Stimulated activated CD4-positive, alpha-beta T cell treated with anti-CD3 and anti-CD28 coated beads, Interleukin-1b, Interleukin-23, amount 100 ng/mL, for 24 hours (primary cell): ENCODE measurements around the gene TBX5.

ENCODE experiments used
- DNase-seq, 4 experiments: peaks; one replicate each; pipeline ENCODE4 v3.0.0-alpha.2; 2020; ENCODE audit warnings: low read depth in 4 of 4, low spot score in 1 of 4

The TBX5 gene

DNA sequence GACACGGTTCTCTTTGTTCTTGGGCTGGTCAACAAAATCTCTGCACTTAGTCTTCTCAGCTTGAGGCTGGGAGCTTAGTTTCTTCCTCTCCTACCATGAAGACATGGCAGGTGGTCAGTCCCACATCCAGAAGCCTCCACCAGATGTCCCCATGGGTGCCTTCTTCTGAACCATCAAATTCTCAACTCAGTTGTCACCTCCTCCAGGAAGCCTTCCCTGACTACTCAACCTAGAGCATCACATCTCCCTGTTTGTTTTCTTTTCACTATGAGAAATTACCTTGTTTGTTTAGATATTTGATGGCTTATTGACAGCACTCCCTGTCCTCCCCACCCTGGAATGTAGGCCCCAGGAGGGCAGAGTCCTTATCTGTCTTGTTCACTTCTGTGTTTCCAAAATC, 84.4 kb downstream of the TBX5 start:
- no peak for DNase-seq

DNA sequence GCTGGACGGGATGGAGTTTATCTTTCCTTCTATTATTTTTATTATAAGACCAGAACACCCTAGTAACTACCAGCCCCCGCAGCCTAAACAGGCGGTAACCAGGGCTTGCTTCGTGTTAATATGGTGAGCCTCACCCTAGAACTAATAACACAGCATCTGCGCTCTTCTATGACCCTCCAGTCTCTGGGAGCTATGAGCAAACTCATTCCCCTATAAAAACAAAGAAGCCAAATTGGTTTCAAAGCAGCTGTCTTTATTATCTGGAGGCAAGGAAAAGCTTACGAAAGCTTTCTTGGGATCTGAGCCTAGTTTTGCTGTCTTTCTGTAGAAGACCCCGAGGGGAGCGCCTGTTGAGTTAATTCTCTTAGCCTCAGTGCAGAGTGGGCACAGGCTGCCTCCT, 85.0 kb downstream of the TBX5 start:
- no peak for DNase-seq

DNA sequence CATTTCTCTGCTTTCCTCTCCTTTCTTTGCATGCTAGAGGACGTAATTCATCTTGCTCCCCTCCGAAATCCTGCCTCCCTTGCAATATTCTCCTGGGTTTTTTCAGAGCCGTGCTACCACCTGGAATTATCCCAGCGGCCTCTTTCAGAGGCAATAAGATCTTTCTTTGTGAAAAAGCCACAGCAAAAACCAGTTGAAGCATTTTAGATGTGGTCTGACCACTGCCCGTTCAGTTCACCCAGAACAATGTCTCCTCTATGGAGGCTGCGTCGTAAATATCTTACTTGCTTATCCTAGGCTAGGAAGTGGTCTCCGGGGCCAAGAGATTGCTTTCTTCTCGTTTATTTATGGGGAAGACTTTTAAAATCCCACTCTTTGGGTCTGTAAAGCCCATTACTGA, 85.8 kb downstream of the TBX5 start:
- DNase-seq = no peak

DNA sequence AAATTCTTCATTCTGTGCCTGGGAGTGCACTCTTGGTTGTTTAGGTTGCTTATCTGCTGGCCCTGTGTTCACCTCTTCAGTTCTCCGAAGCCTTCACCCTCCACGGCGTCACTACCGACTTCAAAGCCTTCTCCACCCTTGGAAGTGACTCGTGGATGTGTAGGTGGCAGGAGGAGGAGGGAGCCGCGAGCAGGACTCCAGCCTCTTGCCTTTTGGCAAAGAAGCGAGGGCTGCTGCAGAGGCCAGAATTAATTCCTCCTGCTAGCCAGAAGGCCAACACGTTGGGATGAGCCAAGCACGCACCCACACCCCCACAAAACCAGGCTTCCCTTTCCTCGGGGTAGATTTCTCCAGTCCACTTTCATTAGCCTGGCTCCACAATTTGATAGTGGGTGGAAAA, 86.5 kb downstream of the TBX5 start:
- DNase-seq = no peak

DNA sequence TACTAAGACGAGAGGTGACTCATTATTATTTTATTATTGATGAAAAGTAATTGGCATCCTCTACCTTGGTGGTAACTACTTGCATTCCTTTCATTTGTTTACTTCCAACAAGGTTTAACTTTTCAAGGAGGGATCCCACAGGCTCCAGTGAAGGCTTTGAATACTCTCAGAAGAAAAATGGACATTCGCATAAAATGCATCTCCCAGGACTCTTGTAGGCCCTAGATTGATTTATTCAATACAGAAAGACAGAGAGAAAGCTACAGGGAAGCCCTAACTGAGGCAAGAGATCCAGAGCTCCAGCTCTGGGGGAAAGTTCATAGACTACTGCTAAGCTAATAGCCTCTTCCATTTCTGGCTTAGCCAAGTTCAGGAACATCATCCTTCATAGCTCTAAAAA, 87.0 kb downstream of the TBX5 start:
- DNase-seq = no peak

DNA sequence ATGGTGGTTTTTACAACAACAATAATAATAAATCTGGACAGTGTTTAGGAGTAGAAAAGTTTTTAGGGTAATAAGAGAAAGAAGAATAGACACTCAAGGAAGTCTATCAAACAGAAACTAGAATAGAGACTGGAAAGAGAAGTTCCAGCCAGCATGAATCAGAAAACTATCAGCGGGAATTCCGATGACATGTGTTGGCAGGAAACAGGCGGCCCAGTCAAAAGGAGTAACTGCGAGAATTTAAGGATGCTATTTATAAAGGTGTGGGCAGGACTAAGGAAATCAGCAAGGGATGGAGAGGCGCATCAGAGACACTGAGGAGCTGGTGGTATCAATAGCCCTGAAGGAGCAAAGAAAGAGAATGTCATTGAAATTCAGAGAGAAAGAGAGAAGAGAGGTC, 89.9 kb downstream of the TBX5 start:
- no peak for DNase-seq

DNA sequence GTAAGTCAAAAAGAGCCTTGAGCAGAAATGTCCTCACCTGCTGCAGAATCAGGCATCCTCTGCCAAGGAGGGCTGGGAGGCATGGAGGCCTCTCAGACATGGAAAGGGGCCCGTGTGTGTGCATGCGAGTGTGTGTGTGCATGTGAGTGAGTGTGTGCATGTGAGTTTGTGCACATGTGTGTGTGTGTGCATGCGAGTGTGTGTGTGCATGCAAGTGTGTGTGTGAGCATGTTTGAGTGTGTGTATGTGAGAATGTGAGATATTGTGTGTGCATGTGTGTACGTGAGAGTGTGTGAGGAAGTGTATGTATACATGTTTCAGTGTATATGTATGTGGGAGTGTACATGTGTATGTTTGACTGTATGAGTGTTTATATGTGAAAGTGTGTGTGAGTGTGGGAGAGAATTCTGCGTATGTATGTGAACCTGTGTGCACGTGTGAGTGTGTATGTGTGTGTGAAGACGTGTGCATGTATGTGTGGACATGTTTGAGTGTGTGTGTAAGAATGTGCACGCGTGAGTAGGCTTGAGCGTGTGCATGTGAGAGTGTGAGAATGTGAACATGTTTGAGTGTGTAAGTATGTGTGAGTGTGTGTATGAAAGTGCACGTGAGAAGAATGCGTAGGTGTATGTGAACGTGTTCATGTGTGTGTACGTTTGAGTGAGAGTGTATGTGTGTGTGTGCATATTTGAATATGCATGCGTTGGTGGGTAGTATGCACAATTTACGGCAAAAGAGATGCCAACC, 90.8 kb downstream of the TBX5 start:
- no peak for DNase-seq

DNA sequence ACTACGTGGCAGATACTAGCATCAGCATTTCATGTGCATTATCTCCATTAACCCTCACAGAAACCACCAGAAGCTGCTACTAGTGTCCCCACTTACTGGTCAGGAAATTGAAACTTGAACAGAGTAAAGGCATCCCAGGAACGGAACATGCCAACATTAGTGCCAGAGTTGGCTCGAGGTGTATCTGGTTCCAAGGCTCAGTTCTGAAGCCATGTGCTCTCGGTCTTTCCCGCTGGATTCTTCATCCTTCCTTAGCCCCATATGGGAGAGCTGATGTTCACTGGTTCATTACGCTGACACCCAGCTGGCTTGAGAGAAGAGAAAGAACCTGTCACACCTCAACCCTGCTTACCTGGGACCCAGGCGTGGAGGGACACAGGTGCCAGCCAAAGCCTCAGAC, 91.5 kb downstream of the TBX5 start:
- no peak for DNase-seq

DNA sequence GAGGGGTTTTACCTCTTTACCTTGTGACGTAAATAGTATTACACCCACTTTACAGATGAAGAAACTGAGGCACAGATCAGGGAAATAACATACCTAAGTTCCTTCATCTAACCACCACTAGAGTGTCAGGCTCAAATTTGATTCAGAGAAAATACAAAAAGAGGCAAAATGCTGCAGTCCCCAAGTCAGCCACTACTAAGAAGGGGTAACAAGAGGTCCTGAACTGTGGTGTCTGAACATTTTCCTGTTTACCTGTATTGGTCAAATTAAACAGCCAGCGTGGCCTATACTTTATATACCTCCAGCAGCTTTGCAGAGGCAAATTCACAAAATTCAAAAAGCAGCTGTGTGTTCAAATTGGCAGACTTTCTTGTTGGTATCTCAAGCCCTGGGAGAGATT, 92.0 kb downstream of the TBX5 start:
- DNase-seq = no peak

DNA sequence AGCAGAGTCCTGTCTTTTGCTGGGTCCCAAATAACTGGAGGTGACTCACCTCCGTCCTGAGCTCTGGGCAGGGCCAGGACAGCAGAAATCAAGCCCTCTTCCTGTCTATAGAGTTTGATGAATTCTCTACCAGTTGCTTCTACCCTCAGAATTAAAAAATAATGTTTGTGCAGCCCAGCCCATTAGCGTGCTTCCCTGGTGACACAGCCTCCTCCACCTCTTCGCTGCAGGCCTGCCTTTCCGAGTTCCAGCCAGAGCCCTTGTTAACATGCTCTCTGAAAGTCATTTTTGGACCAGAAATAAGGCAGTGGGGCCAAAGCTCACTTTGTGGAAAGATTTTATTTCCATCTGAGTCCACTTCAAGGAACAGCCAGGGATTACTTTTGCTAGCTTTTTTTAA, 94.0 kb downstream of the TBX5 start:
- no peak for DNase-seq

DNA sequence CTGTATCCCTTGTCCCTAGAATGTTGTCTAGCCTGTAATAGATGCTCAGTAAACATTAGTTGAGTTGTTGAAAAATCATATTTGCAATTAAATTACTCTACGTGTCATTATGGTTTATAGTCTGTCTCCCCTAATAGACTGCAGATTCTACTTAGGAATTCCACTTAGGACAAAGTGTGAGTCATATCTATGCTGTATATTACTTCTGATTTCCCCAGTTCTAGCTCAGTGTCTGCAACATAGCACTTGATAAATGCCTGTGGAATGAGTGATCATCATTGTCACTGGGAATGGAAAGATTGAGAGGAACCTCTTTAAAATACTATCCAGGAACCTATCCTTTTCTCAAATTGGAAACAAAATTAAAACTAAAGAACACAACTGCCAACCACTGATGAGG, 99.3 kb downstream of the TBX5 start:
- no peak for DNase-seq

DNA sequence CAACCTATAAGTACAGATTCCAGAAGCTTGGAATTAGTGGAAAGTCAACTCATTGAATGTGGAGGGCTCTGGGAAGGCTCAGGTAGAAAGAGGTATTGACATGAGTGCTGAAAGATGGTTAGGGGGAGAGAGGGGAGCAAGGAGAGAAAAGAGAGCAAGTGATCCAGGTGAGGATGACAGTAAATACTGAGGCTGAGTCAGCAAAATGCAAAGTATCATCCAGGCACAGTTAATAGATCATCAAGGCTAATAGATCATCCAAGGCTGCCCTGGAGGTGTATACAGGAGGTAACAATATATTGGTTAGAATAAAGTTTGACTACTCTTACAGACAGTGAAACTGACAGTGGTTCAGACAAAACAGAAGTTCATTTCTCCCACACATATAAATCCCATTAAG, 100.5 kb downstream of the TBX5 start:
- no peak for DNase-seq
